Keratinocyte (primary cell): ENCODE measurements around the gene EYS. TPM values are rescaled to one million over a fixed set of nuclear protein-coding genes. Genes with fewer than 3 reads are reported as not detected.

ENCODE experiments used
- DNase-seq: peaks from one replicate; pipeline ENCODE4 v3.0.0-alpha.2; 2011; ENCODE audit warnings: low read depth, missing footprints, low spot score
- FAIRE-seq: peaks from 2 replicates; lab custom pipeline; 2011; peaks lifted over from hg19 to GRCh38; lab: Jason Lieb, UNC
- H2AFZ ChIP-seq: 2 replicates; pipeline ENCODE4 v1.6.0; 2012; ENCODE audit warnings: low read length, control low read depth, inconsistent platforms; ENCODE audit not compliant: control insufficient read depth
- H3K27ac ChIP-seq: 2 replicates; pipeline ENCODE4 v1.5.1; 2011; ENCODE audit warnings: low read length; ENCODE audit not compliant: control insufficient read depth, insufficient read depth
- H3K27me3 ChIP-seq: 3 replicates; pipeline ENCODE4 v1.6.0; 2011; ENCODE audit warnings: low read length; ENCODE audit not compliant: control insufficient read depth, insufficient read depth; ENCODE audit errors: extremely low read depth
- H3K36me3 ChIP-seq, 2 experiments: 2 replicates in 1 of 2; 3 replicates in 1 of 2; pipeline ENCODE4 v1.5.1; 2011; ENCODE audit warnings: low read length in 2 of 2, mild to moderate bottlenecking in 1 of 2; ENCODE audit not compliant: control insufficient read depth in 2 of 2, insufficient read depth in 2 of 2; ENCODE audit errors: extremely low read depth in 1 of 2
- H3K4me1 ChIP-seq: 3 replicates; pipeline ENCODE4 v1.5.1; 2011; ENCODE audit warnings: low read length; ENCODE audit not compliant: control insufficient read depth, insufficient read depth; ENCODE audit errors: extremely low read depth
- H3K4me2 ChIP-seq: 3 replicates; pipeline ENCODE4 v1.6.0; 2011; ENCODE audit warnings: low read depth, low read length; ENCODE audit not compliant: control insufficient read depth, insufficient read depth; ENCODE audit errors: extremely low read depth
- H3K4me3 ChIP-seq, 3 experiments: fragments of 200-600 bp in 1 of 3; sonication (generic) in 1 of 3; 2 replicates in 2 of 3; 3 replicates in 1 of 3; pipeline ENCODE4 v1.5.1; 2011 to 2016; ENCODE audit warnings: low read length in 3 of 3, mild to moderate bottlenecking in 3 of 3, control low read depth in 2 of 3, inconsistent platforms in 1 of 3, low read depth in 1 of 3, mixed read lengths in 1 of 3, mixed run types in 1 of 3, moderate library complexity in 1 of 3; ENCODE audit not compliant: control insufficient read depth in 2 of 3, insufficient read depth in 2 of 3; ENCODE audit errors: extremely low read depth in 1 of 3
- H3K79me2 ChIP-seq: 2 replicates; pipeline ENCODE4 v1.6.0; 2012; ENCODE audit warnings: low read length; ENCODE audit not compliant: control insufficient read depth, insufficient read depth
- H3K9ac ChIP-seq: 3 replicates; pipeline ENCODE4 v1.6.0; 2011; ENCODE audit warnings: low read length; ENCODE audit not compliant: control insufficient read depth, insufficient read depth; ENCODE audit errors: extremely low read depth
- H3K9me1 ChIP-seq: 3 replicates; pipeline ENCODE4 v1.6.0; 2011; ENCODE audit warnings: low read length; ENCODE audit not compliant: control insufficient read depth, insufficient read depth; ENCODE audit errors: extremely low read depth
- H3K9me3 ChIP-seq: 2 replicates; pipeline ENCODE4 v1.5.1; 2012; ENCODE audit warnings: low read depth, low read length; ENCODE audit not compliant: control insufficient read depth
- H4K20me1 ChIP-seq: 3 replicates; pipeline ENCODE4 v1.6.0; 2011; ENCODE audit warnings: low read length; ENCODE audit not compliant: control insufficient read depth, insufficient read depth; ENCODE audit errors: extremely low read depth
- EZH2 ChIP-seq: IDR thresholded peaks from one replicate; pipeline ENCODE4 v1.6.1; 2012; ENCODE audit warnings: inconsistent platforms, mild to moderate bottlenecking, low read length, moderate library complexity
- dilution Hi-C: fragments of 300-500 bp; cut with MboI; formaldehyde crosslinking; loops from one replicate; pipeline ENCODE4 v1.7.0; 2020; ENCODE audit warnings: low sequenced_read_pairs; ENCODE audit not compliant: extremely low pct_ligation_motif_present
- polyA plus RNA-seq, 5 experiments: library from polyadenylated mRNA; depleted of rRNA in 3 of 5; stranded (reverse) in 3 of 5; stranded (forward) in 1 of 5; unstranded in 1 of 5; fragments of >200 nt; gene quantifications; 1 replicate in 1 of 5; 2 replicates in 3 of 5; 3 replicates in 1 of 5; pipeline versions ENCODE4 v1.2.1 to v1.2.3, GENCODE V29; 2011 to 2012; ENCODE audit warnings: missing spikeins in 2 of 5, low read depth in 1 of 5, low replicate concordance in 1 of 5
- TF ChIP-seq, protein P1 (sequence below), 3 experiments: IDR thresholded peaks in 1 of 3; conservative IDR thresholded peaks in 1 of 3; optimal IDR thresholded peaks in 1 of 3; 2 replicates in 2 of 3; 3 replicates in 1 of 3; pipeline versions ENCODE3 to v1.5.1; 2011; ENCODE audit warnings: low read length in 3 of 3, mild to moderate bottlenecking in 3 of 3, moderate library complexity in 2 of 3, control low read depth in 1 of 3, inconsistent platforms in 1 of 3; ENCODE audit not compliant: insufficient read depth in 2 of 3; ENCODE audit errors: extremely low read depth in 1 of 3

EYS gene
- polyA plus RNA-seq, 1 donor (not counting 4 experiments of a cell fraction or from before 2014, with no cell fraction given): 0.34 TPM

DNA sequence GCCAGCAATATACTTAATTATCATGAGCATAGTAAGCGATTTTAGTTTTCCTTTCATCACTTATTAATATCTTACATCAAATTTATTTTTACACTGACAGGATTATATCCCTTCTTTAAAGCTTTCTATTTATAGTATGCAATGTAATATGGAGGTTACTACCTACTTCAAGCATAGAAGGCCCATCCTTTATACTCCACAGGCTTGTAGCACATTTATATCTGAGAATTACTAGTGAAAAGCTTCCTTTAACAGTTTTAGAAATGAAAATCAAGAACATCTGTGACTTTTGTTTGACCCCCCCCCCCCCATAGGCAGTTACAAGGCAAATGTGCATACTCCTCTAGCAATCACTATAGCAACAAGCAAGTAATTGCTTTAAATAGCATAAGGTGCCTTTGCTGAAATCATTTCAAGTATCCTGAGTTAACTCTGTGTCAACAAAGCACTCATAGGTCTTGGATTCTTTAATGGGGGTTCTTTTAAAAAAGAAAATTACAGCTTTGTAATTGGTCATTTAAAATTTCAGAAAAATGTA, 1153.7 kb downstream of the EYS start:
- Histone ChIP-seq H3K9me3 (no peaks in the 10 kb centered on the region), H4K20me1 (no peaks in the 10 kb centered on the region), H3K4me3 (no peak overlapping the region), H3K27ac (no peak overlapping the region), H3K9me1 (no peaks in the 10 kb centered on the region), H3K4me1 (no peaks in the 10 kb centered on the region), H3K79me2 (no peaks in the 10 kb centered on the region), H3K4me2 (no peak overlapping the region), H3K27me3 (no peaks in the 10 kb centered on the region), H3K36me3 (no peaks in the 10 kb centered on the region), H2AFZ (no peak overlapping the region), H3K9ac (no peak overlapping the region)
- TF ChIP-seq EZH2: no peak
- TF ChIP-seq, protein P1, sequence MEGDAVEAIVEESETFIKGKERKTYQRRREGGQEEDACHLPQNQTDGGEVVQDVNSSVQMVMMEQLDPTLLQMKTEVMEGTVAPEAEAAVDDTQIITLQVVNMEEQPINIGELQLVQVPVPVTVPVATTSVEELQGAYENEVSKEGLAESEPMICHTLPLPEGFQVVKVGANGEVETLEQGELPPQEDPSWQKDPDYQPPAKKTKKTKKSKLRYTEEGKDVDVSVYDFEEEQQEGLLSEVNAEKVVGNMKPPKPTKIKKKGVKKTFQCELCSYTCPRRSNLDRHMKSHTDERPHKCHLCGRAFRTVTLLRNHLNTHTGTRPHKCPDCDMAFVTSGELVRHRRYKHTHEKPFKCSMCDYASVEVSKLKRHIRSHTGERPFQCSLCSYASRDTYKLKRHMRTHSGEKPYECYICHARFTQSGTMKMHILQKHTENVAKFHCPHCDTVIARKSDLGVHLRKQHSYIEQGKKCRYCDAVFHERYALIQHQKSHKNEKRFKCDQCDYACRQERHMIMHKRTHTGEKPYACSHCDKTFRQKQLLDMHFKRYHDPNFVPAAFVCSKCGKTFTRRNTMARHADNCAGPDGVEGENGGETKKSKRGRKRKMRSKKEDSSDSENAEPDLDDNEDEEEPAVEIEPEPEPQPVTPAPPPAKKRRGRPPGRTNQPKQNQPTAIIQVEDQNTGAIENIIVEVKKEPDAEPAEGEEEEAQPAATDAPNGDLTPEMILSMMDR (optimal IDR thresholded peaks at IDR 0.05 in 1 of 3, IDR thresholded peaks at IDR 0.05 in 1 of 3, conservative IDR thresholded peaks at IDR 0.05 in 1 of 3; ENCODE audit: extremely low read depth in 1 of 3, insufficient read depth in 2 of 3, low read length in 3 of 3): no peak
- dilution Hi-C loops: no loop called here
- FAIRE-seq: no peak
- no peak for DNase-seq

DNA sequence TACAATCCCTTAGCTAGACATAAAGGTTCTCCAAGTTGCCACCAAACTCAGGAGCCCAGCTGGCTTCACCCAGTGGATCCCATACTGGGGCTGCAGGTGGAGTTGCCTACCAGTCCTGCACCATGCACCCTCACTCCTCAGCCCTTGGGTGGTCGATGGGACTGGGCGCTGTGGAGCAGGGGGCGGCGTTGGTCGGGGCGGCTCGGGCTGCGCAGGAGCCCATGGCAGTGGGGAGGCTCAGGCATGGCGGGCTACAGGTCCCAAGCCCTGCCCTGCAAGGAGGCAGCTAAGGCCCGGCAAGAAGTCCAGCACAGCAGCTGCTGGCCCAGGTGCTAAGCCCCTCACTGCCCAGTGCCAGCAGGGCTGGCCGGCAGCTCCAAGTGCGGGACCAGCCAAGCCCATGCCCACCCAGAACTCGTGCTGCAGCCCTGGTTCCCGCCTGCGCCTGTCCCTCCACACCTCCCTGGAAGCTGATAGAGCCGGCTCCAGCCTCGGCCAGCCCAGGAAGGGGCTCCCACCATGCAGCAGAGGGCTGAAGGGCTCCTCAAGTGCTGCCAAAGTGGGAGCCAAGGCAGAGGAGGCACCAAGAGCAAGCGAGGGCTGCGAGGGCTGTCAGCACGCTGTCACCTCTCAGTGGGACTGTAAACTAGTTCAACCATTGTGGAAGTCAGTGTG, 1159.3 kb downstream of the EYS start:
- H3K79me2 ChIP-seq: no peaks in the 10 kb centered on the region
- no peak overlapping the region for H3K4me3 ChIP-seq
- no peak overlapping the region for H3K4me2 ChIP-seq
- TF ChIP-seq EZH2: no peak
- TF ChIP-seq, protein P1 (optimal IDR thresholded peaks at IDR 0.05 in 1 of 3, IDR thresholded peaks at IDR 0.05 in 1 of 3, conservative IDR thresholded peaks at IDR 0.05 in 1 of 3; ENCODE audit: extremely low read depth in 1 of 3, insufficient read depth in 2 of 3, low read length in 3 of 3): no peak
- no peak overlapping the region for H2AFZ ChIP-seq
- H3K4me1 ChIP-seq: no peaks in the 10 kb centered on the region
- no peaks in the 10 kb centered on the region for H3K9me1 ChIP-seq
- H3K9me3 ChIP-seq: no peaks in the 10 kb centered on the region
- no peak overlapping the region for H3K9ac ChIP-seq
- DNase-seq (no peak), FAIRE-seq (no peak)
- H4K20me1 ChIP-seq: no peaks in the 10 kb centered on the region
- H3K27me3 ChIP-seq: no peaks in the 10 kb centered on the region
- no peak overlapping the region for H3K27ac ChIP-seq
- dilution Hi-C loops: no loop called here
- H3K36me3 ChIP-seq: no peaks in the 10 kb centered on the region
